Activated CD4-positive, alpha-beta memory T cell treated with anti-CD3 and anti-CD28 coated beads for 36 hours (primary cell): ENCODE measurements around the gene ARHGAP12. TPM values are rescaled to one million over a fixed set of nuclear protein-coding genes. Genes with fewer than 3 reads are reported as not detected.

Experiments
- CTCF ChIA-PET: fragments of 350-600 bp; sonication (Branson Sonifier 250); formaldehyde crosslinking; loops from one replicate; lab custom pipeline; 2021; ENCODE audit warnings: antibody characterized with exemption, inconsistent platforms; lab: Charles Lee
- POLR2A ChIA-PET: fragments of 350-600 bp; sonication (Branson Sonifier 250); formaldehyde crosslinking; loops from one replicate; lab custom pipeline; 2021; ENCODE audit warnings: antibody characterized with exemption; lab: Charles Lee
- DNase-seq: peaks from one replicate; pipeline ENCODE4 v3.0.0-alpha.2; 2020
- H3K27ac Mint-ChIP-seq: one replicate; pipeline ENCODE4 v1.8.0; 2021; ENCODE audit warnings: mixed read lengths
- H3K27me3 Mint-ChIP-seq: one replicate; pipeline ENCODE4 v1.8.0; 2021; ENCODE audit warnings: mixed read lengths
- H3K36me3 Mint-ChIP-seq: one replicate; pipeline ENCODE4 v1.8.0; 2021; ENCODE audit warnings: mixed read lengths
- H3K4me1 Mint-ChIP-seq: one replicate; pipeline ENCODE4 v1.8.0; 2021; ENCODE audit warnings: low read depth, mixed read lengths
- H3K4me3 Mint-ChIP-seq: one replicate; pipeline ENCODE4 v1.8.0; 2021; ENCODE audit warnings: mild to moderate bottlenecking, mixed read lengths
- H3K9me3 Mint-ChIP-seq: one replicate; pipeline ENCODE4 v1.8.0; 2021; ENCODE audit warnings: mixed read lengths
- intact Hi-C: fragments of 100-400 bp; cut with micrococcal nuclease; formaldehyde crosslinking; loops from one replicate; pipeline ENCODE4 v1.15.1; 2023
- total RNA-seq, 2 experiments: library from RNA; stranded (reverse); gene quantifications; one replicate each; pipeline ENCODE4 v1.2.3, GENCODE V29; 2021

ARHGAP12 gene
- total RNA-seq, 2 experiments from 2014 or later, result 4.0 to 4.5 TPM

GRCh38 chr10:31961277-31962074 is 32.8 kb upstream of the ARHGAP12 start:
- ChIA-PET CTCF (no interaction called here), POLR2A (no interaction called here)
- Mint-ChIP-seq H3K27ac (no peak overlapping the region), H3K36me3 (no peaks in the 10 kb centered on the region), H3K9me3 (no peaks in the 10 kb centered on the region), H3K4me3 (no peak overlapping the region), H3K27me3 (no peaks in the 10 kb centered on the region), H3K4me1 (peaks cover 10% of the 10 kb centered on the region)
- intact Hi-C loops, result no loop called here
- DNase-seq, result peak; percentile 11

DNA sequence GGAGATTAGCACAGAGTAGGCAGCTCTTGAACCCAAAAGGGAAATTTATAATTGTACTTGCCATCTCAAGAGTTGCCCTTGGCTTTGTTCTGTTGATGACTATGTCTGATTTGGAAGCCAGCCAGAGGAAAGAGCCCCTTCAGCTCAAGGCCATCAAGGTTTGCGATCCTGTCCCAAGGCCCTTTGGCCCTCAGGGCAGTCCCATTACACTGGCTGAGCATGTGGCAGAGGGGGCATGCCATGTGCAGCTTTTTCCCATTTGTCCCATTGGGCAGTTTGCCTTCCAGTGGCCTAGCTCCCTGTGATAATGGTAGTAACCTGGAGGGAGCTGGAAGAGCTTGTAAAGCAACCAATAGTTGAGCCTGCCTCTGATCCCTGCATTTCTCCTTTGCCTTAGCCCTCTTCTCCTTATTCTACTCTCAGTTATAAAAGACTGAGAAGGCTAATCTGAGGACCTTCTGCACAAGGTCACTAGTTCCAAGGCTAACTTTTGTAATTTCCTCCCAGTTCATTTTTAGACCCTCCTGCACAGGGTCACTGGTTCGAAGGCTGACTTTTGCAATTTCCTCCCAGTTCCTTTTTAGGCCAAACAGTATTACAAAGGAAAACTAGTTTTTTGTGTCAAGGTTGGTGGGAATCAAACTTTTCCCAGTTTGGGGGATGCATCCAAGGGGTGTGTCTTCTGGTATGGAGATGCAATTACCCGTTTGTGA is 31.0 kb upstream of the ARHGAP12 start:
- CTCF ChIA-PET, result no interaction called here
- no peak overlapping the region for H3K27ac Mint-ChIP-seq
- POLR2A ChIA-PET, result no interaction called here
- intact Hi-C loops, result no loop called here
- DNase-seq, result no peak
- H3K9me3 Mint-ChIP-seq, result peaks cover 3% of the 10 kb centered on the region
- no peaks in the 10 kb centered on the region for H3K27me3 Mint-ChIP-seq
- H3K4me3 Mint-ChIP-seq, result no peak overlapping the region
- H3K36me3 Mint-ChIP-seq, result peaks cover 3% of the 10 kb centered on the region
- H3K4me1 Mint-ChIP-seq, result peaks cover 10% of the 10 kb centered on the region

GRCh38 chr10:31958856-31959255 is 30.2 kb upstream of the ARHGAP12 start:
- ChIA-PET CTCF (no interaction called here), POLR2A (no interaction called here)
- peaks cover 10% of the 10 kb centered on the region for H3K9me3 Mint-ChIP-seq
- peaks cover 10% of the 10 kb centered on the region for H3K4me1 Mint-ChIP-seq
- H3K27me3 Mint-ChIP-seq, result no peaks in the 10 kb centered on the region
- intact Hi-C loops, result no loop called here
- no peak overlapping the region for H3K4me3 Mint-ChIP-seq
- DNase-seq, result no peak
- H3K27ac Mint-ChIP-seq, result no peak overlapping the region
- peaks cover 4% of the 10 kb centered on the region for H3K36me3 Mint-ChIP-seq

GRCh38 chr10:31956200-31956946 is 27.7 kb upstream of the ARHGAP12 start:
- H3K27ac Mint-ChIP-seq, result no peak overlapping the region
- ChIA-PET POLR2A (no interaction called here), CTCF (no interaction called here)
- no peak overlapping the region for H3K4me3 Mint-ChIP-seq
- intact Hi-C loops, result no loop called here
- H3K36me3 Mint-ChIP-seq, result peaks cover 4% of the 10 kb centered on the region
- peaks cover 3% of the 10 kb centered on the region for H3K4me1 Mint-ChIP-seq
- DNase-seq, result no peak
- no peaks in the 10 kb centered on the region for H3K27me3 Mint-ChIP-seq
- peaks cover 13% of the 10 kb centered on the region for H3K9me3 Mint-ChIP-seq

- no peaks in the 10 kb centered on the region for H3K27me3 Mint-ChIP-seq
- DNase-seq, result no peak
- CTCF ChIA-PET, result interaction anchor here (1.1 kb wide), 1 partner anchor 92 kb away, joined by 3 read pairs; no protein-coding TSS in a partner anchor
Measured at GRCh38 chr10:31954410-31955191, 26.0 kb upstream of the ARHGAP12 start.

DNA sequence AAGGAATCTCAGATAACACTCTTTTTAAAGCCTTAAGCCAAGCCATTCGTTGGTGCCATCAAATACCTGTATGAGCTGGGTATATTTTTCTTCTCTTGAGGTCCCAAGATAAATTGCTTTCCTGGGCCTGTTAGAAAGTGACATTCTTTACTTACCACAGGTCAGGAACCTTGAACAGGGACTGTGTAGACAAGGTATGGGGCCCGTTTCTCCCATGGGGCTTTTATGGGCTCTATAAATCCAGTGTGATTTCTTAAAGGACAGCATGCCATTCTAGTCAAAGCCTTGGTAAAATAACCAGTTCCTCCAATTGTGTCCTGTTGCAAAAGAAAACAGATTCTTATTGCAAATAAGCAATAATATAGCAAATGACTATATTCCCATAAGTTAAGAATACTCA is 24.8 kb upstream of the ARHGAP12 start:
- Mint-ChIP-seq H3K4me3 (no peak overlapping the region), H3K27ac (no peak overlapping the region), H3K27me3 (no peaks in the 10 kb centered on the region), H3K4me1 (peaks cover 3% of the 10 kb centered on the region), H3K36me3 (peaks cover 4% of the 10 kb centered on the region), H3K9me3 (peaks cover 13% of the 10 kb centered on the region)
- DNase-seq, result no peak
- POLR2A ChIA-PET, result no interaction called here
- CTCF ChIA-PET, result no interaction called here
- intact Hi-C loops, result no loop called here

More at GRCh38 chr10:31954410-31955191, 26.0 kb upstream of the ARHGAP12 start:
- intact Hi-C loops, result no loop called here
- Mint-ChIP-seq H3K36me3 (peaks cover 4% of the 10 kb centered on the region), H3K4me1 (peaks cover 3% of the 10 kb centered on the region), H3K9me3 (peaks cover 13% of the 10 kb centered on the region), H3K4me3 (no peak overlapping the region), H3K27ac (no peak overlapping the region)
- POLR2A ChIA-PET, result no interaction called here

- H3K4me3 Mint-ChIP-seq, result no peak overlapping the region
- peaks cover 13% of the 10 kb centered on the region for H3K9me3 Mint-ChIP-seq
- H3K36me3 Mint-ChIP-seq, result peaks cover 4% of the 10 kb centered on the region
- H3K4me1 Mint-ChIP-seq, result peaks cover 3% of the 10 kb centered on the region
- no peak overlapping the region for H3K27ac Mint-ChIP-seq
- no peak for DNase-seq
- no peaks in the 10 kb centered on the region for H3K27me3 Mint-ChIP-seq
- ChIA-PET CTCF (interaction anchor here (0.6 kb wide), 1 partner anchor 1554 kb away, joined by 3 read pairs; no protein-coding TSS in a partner anchor), POLR2A (no interaction called here)
- intact Hi-C loops, result no loop called here
Measured at GRCh38 chr10:31953080-31953479, 24.4 kb upstream of the ARHGAP12 start.

GRCh38 chr10:31952066-31952465 is 23.4 kb upstream of the ARHGAP12 start:
- Mint-ChIP-seq H3K9me3 (peaks cover 13% of the 10 kb centered on the region), H3K4me3 (no peak overlapping the region), H3K27me3 (no peaks in the 10 kb centered on the region), H3K27ac (no peak overlapping the region), H3K4me1 (peaks cover 3% of the 10 kb centered on the region), H3K36me3 (peaks cover 4% of the 10 kb centered on the region)
- ChIA-PET POLR2A (no interaction called here), CTCF (no interaction called here)
- no peak for DNase-seq
- intact Hi-C loops, result no loop called here

DNA sequence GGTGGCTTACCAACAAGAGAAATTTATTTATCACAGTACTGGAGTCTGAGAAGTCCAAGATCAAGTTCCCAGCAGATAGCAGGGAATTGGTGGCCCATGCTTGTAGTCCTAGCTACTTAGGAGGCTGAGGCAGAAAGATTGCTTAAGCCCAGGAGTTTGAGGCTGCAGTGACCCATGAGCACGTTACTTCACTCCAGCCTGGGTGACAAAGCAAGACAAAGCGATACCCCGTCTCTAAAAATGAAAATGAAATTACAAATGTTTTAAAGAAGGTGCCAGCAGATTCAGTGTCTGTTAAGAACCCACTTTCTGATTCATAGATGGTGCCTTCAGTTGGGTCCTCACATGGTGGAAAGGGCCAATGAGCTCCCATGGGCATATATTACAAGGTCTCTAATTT is 20.6 kb upstream of the ARHGAP12 start:
- DNase-seq, result no peak
- Mint-ChIP-seq H3K27me3 (no peaks in the 10 kb centered on the region), H3K9me3 (peaks cover 7% of the 10 kb centered on the region), H3K4me1 (peaks cover 3% of the 10 kb centered on the region), H3K27ac (no peak overlapping the region), H3K36me3 (no peaks in the 10 kb centered on the region), H3K4me3 (no peak overlapping the region)
- intact Hi-C loops, result no loop called here
- ChIA-PET POLR2A (no interaction called here), CTCF (interaction anchor here (1.6 kb wide), 1 partner anchor 87 kb away, joined by 5 read pairs; no protein-coding TSS in a partner anchor)

GRCh38 chr10:31948021-31948420 is 19.4 kb upstream of the ARHGAP12 start:
- ChIA-PET CTCF (interaction anchor here (1.6 kb wide), 1 partner anchor 86 kb away, joined by 5 read pairs; no protein-coding TSS in a partner anchor), POLR2A (no interaction called here)
- Mint-ChIP-seq H3K4me3 (no peak overlapping the region), H3K9me3 (no peaks in the 10 kb centered on the region), H3K27me3 (no peaks in the 10 kb centered on the region), H3K27ac (no peak overlapping the region), H3K4me1 (peaks cover 3% of the 10 kb centered on the region), H3K36me3 (no peaks in the 10 kb centered on the region)
- no peak for DNase-seq
- intact Hi-C loops, result no loop called here

DNA sequence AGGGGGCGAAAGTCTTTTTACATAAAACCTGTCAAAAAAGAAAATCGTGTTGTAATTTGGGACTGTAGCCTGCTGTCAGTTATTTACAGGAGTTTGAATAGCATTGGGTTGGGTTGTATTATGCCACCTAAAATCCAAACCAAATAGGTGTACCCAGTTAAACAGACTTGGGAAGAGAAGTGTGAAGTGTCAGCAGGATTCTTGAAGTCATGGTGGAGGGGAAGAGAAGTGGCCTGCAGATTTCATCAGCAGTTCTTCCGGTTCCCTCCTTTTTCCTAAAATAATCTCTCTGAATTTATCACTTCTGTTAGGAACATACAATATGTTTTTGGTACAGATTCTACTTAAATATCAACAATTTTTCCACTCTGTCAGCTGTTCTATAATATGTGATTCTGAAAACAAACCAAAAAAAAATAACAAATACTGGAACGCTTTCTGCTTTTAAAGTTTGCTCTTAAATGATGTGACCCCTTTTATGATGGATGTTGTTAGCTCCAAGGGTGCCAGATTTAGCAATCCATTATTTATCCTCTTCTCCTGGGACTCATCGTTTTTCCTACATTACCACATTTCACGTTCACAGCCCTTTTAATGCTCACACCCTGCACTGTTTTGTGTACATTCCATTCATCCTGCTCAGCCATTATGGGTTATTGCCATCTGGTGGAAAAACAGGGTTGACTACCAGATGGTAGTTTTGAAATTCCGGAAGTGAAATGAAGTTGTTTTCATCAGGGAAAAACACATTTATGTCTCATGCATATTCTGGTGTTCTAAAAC is 18.7 kb upstream of the ARHGAP12 start:
- Mint-ChIP-seq H3K36me3 (no peaks in the 10 kb centered on the region), H3K4me1 (peaks cover 3% of the 10 kb centered on the region), H3K9me3 (no peaks in the 10 kb centered on the region), H3K4me3 (no peak overlapping the region), H3K27ac (no peak overlapping the region), H3K27me3 (no peaks in the 10 kb centered on the region)
- DNase-seq, result no peak
- intact Hi-C loops, result no loop called here
- CTCF ChIA-PET, result interaction anchor here (0.6 kb wide), 1 partner anchor 85 kb away, joined by 3 read pairs; no protein-coding TSS in a partner anchor
- POLR2A ChIA-PET, result no interaction called here
